Measurements from ENCODE around the gene CLDN9. TPM values are rescaled to one million over a fixed set of nuclear protein-coding genes. Genes with fewer than 3 reads are reported as not detected.
A peak's percentile ranks its signal among the peaks of the same experiment; 100 is the strongest.

CLDN9 gene
- total and polyA plus RNA-seq, 9 of the 15 experiments (the other 6 are each of a cell fraction or from before 2014, with no cell fraction given), result 0.12 to 0.44 (median 0.22) TPM; not detected in 4

GRCh38 chr16:3001316-3001715 is 11.4 kb upstream of the CLDN9 start:
- Histone ChIP-seq H3K4me3 (no peak overlapping the region), H2AFZ (ENCODE audit: low read depth, low read length) (no peak overlapping the region), H3K4me2 (ENCODE audit: insufficient read depth, low read length) (no peak overlapping the region), H4K20me1 (replicated peaks; ENCODE audit: control insufficient read depth, insufficient read depth, low read length) (no peaks in the 10 kb centered on the region), H3K4me1 (replicated peaks in 1 of 2; ENCODE audit: control insufficient read depth in 2 of 2, insufficient read depth in 2 of 2, low read length in 2 of 2) (peaks cover 6 to 44% of the 10 kb centered on the region in 2 experiments; a peak in 4 of 5 replicates), H3K9me3 (replicated peaks; ENCODE audit: control insufficient read depth, insufficient read depth, low read depth, low read length) (no peaks in the 10 kb centered on the region), H3K9ac (ENCODE audit: insufficient read depth in 1 of 2, low read depth in 2 of 2, low read length in 2 of 2) (peak overlapping the region in 1 of 2 experiments; percentile 60; a peak in 1 of 4 replicates), H3K27ac (ENCODE audit: extremely low read depth, low read depth, low read length) (no peak overlapping the region), H3K9me1 (ENCODE audit: control insufficient read depth, insufficient read depth, low read length) (no peaks in the 10 kb centered on the region), H3K79me2 (ENCODE audit: control insufficient read depth, insufficient read depth, low read length) (peaks cover 12% of the 10 kb centered on the region), H3K27me3 (ENCODE audit: control insufficient read depth in 2 of 2, insufficient read depth in 2 of 2, low read length in 2 of 2) (no peaks in the 10 kb centered on the region), H3K36me3 (ENCODE audit: control insufficient read depth, insufficient read depth, low read length) (no peaks in the 10 kb centered on the region)
- DNase-seq (ENCODE audit: extremely low read depth in 1 of 4, low spot score in 3 of 4) (no peak), FAIRE-seq (no peak), ATAC-seq (no peak)
- in situ Hi-C loops (cut with MboI), result no loop called here
- ChIA-PET CTCF (ENCODE audit: low intra/inter-chr PET ratio) (no interaction called here), POLR2A (interaction anchor here (0.5 to 0.8 kb wide), 4 partner anchors 15 to 846 kb away, joined by 3 read pairs; no protein-coding TSS in a partner anchor)
- intact Hi-C loops (cut with micrococcal nuclease), result no loop called here
- no TSS peak for BruUV-seq (replicated peaks)
- 88% methylated on average over 3 of the region's 12 CpGs for WGBS (ENCODE audit: insufficient coverage, low coverage, missing lambda C conversion rate)
- TF ChIP-seq FOXA3 (CRISPR knock-in tag; conservative IDR thresholded peaks at IDR 0.05 in 1 of 2, IDR thresholded peaks at IDR 0.05 in 1 of 2) (no peak), CCAR2 (IDR thresholded peaks at IDR 0.05; ENCODE audit: low read depth, low read length) (no peak), MYNN (IDR thresholded peaks at IDR 0.05) (no peak), MYNN (CRISPR knock-in tag; IDR thresholded peaks at IDR 0.05) (no peak), CBFA2T2 (conservative IDR thresholded peaks at IDR 0.05) (no peak), DACH1 (IDR thresholded peaks at IDR 0.05; ENCODE audit: partially characterized antibody) (no peak), RBM17 (IDR thresholded peaks at IDR 0.05; ENCODE audit: borderline replicate concordance, low read depth, low read length) (no peak), ELK3 (CRISPR knock-in tag; IDR thresholded peaks at IDR 0.05) (no peak), STAT5B (CRISPR knock-in tag; IDR thresholded peaks at IDR 0.05) (no peak), ZNF586 (CRISPR knock-in tag; conservative IDR thresholded peaks at IDR 0.05) (no peak), ZBTB40 (IDR thresholded peaks at IDR 0.05) (no peak), ZBTB40 (CRISPR knock-in tag; IDR thresholded peaks at IDR 0.05) (no peak), HOXB6 (CRISPR knock-in tag; IDR thresholded peaks at IDR 0.05; ENCODE audit: borderline replicate concordance) (no peak), TAF9B (IDR thresholded peaks at IDR 0.05; ENCODE audit: partially characterized antibody) (no peak)
